DMS79 (cell line): ENCODE data around the gene SLC7A8.

Experiments
- DNase-seq: peaks from one replicate; lab custom pipeline; 2025; lab: John Stamatoyannopoulos, UW

SLC7A8 gene

DNA sequence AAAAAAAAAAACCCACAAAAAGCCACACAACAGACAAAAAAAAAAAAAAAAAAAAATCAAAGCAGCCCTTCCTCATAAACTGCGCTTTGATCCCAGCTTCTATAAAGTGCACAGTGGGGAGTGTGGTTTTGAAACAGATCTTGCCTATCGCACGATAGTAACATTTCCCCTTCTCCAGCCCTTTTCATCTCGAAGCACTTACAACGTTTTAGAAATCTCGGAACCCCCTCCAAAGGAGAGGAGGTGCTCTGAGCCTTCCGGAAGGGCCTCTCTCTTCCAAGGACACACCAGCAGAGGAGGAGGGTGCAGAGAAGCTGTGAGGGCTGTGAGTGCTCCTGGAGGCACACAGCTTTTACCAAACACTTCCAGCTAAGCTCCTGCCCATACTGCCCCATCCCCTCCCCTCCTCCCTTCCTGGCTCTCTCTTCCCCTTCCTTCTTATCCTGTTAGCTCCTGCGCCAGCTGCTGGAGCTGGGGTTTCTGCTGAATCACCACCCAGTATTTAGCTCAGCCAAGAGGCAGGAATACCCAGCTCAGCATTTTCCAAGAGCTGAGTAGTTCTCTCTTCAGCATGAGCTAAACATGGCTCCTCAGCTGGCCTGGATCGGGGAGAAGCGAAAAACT lies 28.4 kb downstream of the SLC7A8 start:
- DNase-seq: peak; percentile 82

DNA sequence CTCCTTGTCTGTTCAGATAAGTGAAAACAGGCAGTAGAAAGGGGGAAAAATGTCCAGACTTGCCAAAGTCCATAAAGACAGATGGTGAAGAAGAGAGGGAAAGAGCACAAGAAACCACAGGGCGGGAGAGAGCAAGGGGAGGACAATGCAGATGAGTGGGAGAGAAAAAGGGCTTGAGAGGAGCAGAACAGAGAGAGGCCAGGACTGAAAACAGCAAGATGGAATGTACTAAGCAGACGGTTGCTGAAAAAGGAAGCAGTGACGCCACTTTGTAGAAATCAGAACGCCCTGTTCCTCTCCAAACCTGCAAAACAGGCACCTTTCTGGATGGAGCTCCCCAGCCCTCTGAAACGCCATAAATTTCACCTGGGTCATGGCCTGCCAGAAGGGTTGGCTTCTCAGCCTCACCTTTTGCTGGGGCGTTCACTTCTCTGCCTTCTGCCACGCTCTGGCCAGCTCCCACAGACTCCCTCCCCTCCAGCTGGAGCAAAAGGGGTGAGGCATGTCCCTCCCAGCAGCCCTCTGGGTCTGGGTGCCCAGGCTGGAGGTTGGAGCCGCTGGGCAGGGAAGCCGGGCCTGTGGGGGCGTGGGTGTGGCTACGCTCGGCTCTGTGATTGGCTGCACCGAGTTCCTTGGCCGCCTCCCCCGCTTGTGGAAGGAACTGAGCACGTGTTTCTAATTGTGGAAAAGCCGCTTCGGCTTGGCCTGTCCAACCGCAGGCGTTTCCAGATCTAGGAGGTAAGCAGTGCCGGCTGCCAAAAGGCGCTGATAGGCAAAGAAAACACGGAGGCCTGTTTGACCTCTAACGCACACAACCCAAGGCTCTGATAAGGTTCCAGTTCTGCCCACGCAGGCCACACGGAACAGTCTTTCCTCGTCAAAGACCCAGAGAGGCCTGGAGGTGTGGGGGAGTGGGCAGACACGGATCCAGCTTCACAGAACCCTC lies 29.3 kb downstream of the SLC7A8 start:
- no peak for DNase-seq

DNA sequence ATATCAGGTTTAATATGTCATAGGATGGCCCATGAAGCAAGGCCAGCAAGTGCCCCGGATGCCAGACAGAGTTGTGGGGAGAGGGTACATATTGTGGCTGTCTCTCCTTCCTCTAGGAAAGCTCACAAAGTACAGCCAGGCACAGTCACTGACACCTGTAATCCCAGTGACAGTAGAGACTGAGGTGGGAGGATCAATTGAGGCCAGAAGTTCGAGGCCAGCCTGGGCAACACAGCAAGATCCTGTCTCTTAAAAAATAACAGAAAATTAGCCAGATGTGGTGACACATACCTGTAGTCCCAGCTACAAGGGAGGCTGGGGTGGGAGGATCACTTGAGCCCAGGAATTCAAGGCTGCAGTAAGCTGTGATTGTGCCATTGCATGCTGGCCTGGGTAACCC lies 32.1 kb downstream of the SLC7A8 start:
- no peak for DNase-seq

DNA sequence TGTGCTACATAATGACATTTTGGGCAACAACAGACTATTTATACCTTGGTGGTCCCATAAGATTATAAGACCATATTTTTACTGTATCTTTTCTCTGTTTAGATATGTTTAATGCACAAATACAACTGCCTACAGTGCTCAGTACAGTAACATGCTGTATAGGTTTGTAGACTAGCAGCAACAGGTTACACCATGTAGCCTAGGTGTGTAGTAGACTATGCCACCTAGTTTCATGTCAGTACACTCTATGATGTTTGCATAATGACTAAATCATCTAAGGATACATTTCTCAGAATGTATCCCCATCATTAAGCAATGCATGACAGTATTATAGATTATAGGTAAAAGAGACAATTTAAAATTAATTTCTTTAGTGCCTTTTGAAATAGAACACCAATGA lies 33.7 kb downstream of the SLC7A8 start:
- DNase-seq: no peak

DNA sequence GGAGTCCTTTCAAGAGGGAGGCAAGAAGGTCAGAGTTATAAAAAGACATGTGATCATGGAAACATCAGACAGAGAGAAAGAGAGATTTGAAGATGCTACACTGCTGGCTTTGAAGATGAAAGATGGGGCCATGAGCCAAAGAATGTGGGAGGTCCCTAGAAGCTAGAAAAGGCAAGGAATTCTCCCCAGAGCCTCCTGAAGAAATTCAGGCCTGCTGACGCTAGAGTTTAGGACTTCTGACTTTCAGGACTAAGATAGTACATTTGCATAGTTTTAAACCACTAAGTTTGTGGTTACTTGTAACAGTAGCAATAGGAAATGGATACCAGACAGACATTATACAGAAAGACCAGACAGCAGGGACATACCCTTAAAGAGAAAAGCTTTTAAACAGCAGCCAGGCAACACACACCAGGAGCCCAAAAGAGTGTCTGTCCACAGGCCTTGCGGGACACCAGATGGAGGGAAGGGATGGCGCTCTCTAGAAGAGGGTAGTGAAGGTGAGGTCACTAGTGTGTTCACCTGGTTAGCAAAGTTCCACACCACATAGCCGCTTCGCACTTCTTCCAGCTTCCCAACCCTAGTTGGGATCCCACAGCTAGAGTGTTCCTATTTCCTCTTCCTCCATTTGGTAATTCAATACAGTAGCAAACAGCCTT lies 34.7 kb downstream of the SLC7A8 start:
- no peak for DNase-seq

DNA sequence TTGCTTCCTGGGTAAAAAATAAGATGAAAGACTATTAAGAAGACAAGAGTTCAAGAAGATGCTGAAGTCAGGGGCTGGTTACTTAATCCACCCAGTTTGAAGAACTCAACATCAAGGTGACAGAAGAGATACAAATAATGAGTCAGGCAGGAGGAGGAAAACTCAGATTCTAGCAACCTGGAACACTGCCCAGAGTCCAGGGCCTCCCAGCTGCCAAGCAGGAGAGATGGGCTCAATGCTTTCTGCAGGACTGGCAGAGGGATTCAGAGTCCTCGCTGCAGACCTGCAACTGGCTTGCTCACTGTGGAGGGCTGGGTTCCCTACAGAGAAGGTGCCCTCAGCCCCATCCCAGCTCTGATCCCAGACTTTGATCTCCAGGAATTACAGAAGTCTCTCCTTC lies 35.8 kb downstream of the SLC7A8 start:
- no peak for DNase-seq

DNA sequence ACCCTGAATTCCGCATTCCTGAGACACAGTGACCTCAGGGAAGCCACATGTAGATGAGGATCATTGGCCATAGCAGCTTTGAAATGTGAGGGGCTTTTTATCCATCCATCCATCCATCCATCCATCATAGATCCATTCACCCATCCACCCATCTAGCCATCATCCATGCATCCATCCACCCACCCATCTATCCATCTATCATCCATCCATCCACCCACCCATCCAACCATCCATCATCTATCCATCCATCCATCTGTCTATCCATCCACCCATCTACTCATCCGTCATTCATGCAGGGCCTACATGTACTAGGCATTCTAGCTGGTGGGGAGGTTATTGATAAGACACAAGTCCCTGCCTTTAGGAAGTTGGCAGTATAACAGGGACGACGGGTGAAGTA lies 36.5 kb downstream of the SLC7A8 start:
- no peak for DNase-seq

DNA sequence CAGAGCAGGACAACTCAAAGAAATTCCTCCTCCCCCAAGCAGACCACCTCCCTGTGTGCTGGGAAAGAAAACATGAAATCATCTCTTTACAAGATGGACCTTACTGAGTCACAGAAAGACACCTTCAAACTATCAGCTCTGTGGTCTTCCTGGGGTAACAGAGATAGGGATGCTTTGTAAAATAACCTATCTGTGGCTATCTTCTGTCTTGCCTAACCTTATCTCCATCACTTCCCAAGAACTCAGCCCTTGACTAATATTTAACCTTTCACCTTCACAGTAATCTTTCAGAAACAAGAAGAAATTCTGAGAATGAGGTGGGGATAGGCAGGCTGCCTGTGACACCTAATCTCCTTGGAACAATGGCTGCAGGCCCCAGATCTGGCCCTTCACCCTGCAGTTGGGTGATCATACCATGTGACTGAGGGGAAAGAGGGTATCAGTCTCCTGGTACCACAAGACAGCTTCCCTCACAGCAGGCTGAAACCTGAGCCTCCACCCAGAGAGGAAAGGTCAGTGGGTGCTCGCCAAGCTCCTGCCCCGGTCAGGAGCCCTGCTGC lies 37.0 kb downstream of the SLC7A8 start:
- no peak for DNase-seq

DNA sequence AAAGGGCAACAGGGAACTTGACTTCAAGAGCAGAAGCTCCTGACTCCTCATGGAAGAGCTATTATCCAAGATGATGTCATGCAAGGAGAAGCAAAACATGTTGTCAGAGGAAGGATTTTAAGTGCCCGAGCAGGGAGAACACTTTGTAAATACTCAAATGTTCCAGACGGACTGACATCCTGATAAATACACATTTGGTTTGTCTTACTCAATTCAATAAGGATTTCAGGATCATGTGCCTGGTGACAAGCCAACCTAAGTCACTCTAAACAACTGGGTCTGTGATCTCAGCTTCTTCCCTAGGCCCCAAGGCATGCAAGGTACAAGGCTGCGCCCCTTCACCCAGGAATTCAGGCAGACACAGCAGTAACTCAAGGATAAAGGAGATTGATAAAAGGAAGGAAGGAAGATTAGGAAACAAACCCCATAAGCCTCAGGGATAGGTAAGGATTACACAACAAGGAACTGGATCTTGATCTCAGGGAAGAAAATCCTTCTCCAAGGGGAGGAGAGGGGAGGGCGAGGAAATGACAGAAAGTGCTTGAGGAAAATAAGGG lies 37.6 kb downstream of the SLC7A8 start:
- no peak for DNase-seq

DNA sequence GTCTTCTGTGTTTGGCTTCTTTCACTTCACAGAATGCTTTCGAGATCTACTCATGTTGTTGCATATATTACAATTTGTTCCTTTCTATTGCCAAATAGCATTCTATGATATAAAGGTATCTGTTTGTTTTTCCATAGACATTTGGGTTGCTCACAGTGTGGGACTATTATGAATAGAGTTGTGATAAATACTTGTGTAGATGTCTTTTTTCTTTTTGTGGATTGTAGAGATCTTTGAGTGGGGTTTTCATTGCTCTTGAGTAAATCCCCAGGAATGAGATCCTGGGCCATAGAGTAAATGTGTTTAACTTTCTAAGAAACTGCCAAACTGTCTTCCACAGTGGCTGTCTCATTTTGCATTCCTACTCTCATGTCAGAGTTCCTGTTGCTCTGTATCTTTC lies 39.5 kb downstream of the SLC7A8 start:
- DNase-seq: no peak

DNA sequence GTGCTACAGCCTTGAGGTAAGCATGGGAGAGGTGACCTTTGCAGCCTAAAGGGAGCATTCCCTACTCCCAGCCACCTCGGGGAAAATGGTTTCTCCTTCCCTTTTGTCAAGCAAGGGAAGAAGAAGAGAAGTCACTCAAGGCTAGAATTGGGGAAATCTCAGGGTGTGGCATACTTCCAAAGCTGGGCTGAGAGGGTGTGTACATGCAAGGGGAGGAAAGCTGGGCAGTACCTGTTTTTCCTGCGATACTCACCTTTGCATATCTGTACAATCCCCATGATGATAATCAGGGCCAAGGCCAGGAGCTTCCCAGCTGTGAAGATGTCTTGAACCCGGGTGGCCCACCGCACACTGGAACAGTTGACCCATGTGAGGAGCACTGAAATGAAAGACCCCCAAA lies 40.6 kb downstream of the SLC7A8 start:
- no peak for DNase-seq

DNA sequence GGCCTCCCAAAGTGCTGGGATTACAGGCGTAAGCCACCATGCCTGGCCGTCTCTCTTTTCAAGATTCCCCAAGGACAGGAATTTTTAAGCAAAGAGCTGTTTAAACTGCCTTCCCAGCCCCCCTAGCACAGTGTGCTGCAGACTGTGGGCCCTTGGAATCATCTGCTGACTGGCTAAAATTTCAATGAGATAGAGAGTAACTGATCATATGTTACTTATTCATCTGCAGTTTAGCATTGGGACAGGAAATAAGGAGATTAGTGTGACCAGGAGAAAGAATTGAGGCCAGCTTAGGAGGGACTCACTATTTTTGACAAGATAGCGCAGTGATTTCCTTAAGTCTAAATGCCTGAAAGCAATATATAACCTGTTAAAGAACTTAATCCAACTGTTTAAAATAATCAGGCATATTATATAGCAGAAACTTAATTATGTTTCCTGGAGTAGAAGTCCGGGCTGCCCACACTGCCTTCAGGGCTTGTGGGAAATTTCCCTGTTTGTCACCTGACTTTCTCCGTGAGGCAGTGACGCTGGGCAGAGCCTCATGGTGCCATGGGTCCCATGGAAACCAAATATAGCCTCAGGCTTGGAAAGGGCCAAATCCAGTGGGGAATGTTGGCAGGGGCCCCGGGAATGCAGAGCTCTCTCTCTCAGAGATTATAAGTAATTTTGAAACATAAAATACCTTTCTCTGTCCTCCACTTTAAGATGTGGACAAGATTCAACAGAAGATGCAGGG lies 41.6 kb downstream of the SLC7A8 start:
- DNase-seq: no peak

DNA sequence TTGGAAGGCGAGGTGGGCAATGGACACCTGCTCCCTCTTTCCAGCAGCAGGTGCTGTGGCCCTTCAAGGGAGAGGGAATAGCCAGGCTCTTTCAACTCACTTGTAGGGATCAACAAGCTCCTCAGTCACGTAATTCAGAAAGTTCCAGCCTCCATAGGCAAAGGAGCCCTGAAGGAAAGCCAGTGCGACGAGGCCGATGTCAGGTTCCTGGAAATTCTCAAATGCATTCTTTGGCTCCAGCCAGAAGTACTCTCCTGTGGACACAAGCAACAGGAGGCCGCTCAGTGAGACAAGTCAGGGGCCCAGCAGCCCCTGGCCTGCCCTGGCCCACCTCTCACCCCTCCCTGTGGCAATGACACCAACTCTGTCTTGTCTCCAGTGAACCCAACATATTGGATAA lies 43.1 kb downstream of the SLC7A8 start:
- DNase-seq: no peak

DNA sequence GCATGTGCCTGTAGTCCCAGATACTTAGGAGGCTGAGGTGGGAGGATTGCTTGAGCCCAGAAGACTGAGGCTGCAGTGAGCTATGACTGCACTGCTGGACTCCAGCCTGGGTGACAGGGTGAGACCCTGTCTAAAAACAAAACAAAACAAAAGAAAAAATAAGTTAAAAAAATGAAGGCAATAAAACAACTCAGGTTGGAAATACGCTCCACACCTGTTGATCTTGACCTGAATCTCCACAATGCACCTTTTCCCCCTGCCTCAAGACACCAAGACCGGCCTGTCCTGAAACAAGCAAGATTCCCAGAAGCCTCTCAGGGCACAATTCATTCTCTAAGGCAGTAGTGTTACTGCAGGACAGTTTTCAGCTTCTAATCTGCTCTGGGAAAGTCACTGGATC lies 43.6 kb downstream of the SLC7A8 start:
- no peak for DNase-seq

DNA sequence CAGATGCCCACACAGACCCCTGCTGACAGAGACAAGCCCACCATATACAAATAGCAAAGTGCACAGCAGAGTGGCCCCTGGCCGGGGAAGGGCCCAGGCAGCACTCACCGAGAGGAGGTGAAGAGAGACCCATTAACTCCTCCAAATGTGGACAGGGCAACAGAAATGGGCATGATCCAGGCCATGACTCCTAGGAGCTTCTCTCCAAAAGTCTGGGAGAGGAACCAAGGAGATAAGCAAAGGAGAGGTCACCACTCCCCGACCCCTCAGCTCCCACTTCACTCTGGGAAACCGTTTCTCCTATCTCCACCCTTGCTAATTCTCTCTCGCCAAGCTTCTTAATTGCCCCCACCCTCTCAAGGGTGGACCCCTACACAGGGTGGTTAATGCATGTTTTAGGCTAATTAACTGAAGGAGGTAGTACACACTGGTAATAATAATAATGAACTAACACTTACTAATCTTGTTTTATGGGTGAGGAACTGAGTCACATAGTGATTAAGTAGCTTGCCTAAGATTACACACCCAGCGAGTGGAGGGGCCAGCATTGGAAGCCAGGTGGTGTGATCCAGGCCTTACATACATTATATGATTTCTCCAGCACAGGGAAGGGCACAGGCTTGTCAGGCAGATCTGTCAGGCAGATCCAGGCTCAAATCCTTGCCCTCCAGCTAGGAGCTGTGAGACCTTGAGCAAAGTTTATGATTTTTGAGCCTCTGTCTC lies 45.5 kb downstream of the SLC7A8 start:
- no peak for DNase-seq

DNA sequence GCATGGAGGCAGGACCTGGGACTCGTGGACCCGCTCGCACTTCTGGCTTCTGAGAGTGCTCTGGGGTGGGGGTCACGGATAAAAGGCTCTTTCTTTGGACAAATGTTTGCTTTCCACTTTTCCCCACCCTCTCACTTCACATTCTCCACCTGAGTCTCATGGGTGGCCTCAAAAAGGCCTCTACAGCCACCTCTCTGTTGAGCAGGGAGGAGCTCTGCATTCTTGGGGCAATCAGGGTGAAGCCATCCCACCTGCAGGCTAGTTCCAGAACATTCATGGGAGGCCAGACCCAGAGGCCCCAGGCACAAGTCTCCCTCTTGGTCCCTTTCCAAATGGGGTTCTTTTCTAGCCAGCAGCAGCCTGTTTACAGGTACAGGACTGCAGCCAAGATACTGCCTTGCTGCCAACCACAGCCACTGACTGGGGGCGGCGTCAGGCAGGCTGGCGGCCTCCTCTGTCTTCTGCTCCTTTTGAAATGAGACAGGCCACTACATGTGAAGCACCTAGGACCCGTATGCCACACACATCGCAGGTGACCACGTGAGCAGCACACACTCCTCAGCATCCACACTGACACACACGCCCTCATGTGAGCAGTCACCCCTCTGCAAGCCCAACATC lies 46.2 kb downstream of the SLC7A8 start:
- peak; percentile 5 for DNase-seq

DNA sequence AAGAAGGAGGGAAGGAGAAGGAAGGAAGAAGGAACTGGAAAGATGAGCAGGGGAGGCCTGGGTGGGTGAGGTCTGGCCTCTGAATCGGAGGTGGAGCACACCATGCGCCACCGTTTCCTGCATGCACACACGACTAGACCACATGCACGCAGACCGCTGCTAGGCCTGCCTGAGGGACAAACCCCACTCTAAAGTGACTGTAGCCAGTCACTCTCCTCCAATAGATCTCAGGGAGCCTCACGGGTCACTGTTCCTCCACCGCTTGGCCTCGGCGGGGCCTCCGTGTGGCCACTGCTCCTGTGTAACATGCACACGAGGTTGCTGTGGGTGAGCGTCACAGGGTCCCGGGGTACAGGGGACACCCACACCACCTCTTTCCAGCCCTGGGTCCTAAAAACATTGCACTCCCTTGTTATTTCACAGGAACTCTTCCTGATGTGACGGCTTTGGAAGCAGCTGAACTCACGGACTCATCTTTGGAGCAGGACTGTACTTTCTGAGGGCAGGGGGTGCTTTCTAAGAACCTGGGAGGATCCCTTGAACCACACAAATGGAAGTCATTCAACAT lies 46.8 kb downstream of the SLC7A8 start:
- no peak for DNase-seq

DNA sequence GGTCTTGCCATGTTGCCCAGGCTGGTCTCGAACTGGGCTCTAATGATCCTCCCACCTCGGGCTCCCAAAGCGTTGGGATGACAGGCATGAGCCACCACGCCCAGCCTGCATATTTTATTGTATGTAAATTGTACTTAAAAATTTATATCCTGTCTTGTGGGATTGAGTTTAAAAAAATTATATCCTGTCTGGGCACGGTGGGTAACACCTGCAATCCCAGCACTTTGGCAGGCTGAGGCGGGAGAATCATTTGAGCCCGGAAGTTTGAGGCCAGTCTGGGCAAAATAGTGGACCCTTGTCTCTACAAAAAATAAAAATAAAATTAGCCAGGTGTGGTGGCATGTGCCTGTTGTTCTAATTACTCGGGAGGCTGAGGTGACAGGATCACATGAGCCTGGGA lies 50.5 kb downstream of the SLC7A8 start:
- DNase-seq: no peak

DNA sequence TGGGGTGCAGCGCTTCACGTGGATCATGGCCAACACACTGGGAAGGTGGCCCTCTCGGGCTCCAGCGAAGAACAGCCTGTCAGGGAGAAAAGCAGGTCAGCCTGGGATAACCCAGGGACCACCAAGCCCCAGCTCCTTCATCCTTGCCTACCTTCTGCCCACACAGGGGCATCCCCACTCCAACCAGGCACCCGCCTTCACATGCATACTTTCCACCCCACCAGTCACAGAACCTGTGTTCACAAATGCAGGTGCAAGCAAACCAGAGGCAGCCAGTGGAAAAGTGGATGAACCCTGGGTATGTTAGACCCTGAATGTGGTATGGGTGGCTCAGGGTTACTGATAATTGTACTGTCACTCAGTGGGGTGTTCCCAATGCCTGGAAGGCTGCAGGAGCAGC lies 52.0 kb downstream of the SLC7A8 start:
- DNase-seq: no peak

DNA sequence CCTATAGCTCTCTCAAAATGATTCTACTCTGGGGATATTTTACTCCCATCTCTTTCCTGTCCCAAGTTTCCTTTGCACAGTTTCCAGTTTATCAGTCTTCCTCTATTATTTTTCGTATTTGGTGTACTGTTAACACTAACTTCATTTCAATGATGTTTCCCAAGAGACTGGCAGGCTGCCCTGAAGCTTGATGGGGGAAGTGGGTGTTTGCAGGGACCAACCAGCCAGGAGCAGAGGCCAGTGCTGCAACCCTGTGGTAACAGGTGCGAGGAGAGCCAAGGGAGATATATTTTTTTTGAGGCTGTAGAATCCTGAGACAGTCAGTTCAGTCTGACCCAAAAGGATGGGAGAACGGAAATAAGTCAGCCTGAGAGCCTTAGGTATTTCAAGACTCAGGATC lies 52.6 kb downstream of the SLC7A8 start:
- DNase-seq: no peak
